CD4-positive, alpha-beta T cell treated with Interleukin-12 subunit alpha and Interleukin-12 subunit beta, for 1 hour (primary cell): ENCODE results near the gene ITIH3.

ENCODE experiments used
- DNase-seq: peaks from one replicate; pipeline ENCODE4 v3.0.0-alpha.2; 2020

The ITIH3 gene

DNA sequence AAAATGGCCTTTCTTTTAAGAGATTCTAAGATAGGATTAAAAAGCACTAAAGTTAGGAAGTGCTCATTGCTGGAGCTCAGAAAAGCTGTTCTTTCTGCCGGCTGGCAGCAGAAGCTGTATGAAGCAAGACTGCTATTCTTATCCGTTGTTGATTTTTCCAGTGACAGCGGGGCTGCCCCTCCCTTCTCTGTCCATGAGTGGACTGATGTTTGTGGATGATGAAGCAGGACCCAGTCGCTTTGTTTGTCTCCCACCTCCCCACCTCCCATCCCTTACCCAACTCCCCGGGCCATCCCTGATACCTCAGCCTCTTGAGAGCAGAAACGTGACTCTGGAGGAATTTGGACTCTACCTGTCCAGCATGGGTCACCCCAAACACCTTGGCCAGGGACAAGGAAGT, 50.6 kb downstream of the ITIH3 start:
- no peak for DNase-seq

DNA sequence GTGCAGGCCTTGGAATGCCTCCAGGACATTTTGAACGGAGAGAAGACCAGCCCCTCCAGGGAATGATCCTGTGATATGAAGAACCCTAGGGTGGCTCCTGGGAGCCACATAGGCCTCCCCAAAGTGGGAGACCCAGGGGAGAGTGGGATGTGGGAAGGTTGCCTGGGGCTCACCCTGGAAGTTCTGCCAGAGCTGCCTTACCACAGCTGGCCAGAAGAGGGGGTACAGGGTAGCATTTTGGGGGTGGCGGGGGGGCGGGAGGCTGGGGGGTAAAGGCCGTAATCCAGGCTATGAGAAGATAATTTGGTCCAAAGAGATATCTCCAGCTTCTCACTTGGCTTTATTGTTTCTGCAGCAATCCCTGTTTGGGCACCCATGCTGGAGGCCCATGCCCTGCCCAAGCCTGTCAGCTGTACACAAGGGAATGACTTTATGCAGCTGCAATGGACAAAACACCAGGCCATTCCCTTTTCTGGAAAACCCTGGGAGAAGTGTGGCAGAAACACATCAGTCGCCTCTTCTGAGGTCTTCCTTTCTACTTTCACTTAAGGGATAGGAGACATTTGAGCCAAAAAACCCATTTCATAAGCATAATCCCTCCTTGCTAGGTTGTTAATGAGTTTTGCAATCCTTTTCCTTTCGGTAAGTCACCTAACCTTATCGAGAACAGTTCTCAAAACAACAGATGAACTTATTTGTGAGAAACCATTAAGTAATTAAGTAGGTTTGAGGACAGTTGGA, 51.3 kb downstream of the ITIH3 start:
- peak; percentile 11 for DNase-seq

DNA sequence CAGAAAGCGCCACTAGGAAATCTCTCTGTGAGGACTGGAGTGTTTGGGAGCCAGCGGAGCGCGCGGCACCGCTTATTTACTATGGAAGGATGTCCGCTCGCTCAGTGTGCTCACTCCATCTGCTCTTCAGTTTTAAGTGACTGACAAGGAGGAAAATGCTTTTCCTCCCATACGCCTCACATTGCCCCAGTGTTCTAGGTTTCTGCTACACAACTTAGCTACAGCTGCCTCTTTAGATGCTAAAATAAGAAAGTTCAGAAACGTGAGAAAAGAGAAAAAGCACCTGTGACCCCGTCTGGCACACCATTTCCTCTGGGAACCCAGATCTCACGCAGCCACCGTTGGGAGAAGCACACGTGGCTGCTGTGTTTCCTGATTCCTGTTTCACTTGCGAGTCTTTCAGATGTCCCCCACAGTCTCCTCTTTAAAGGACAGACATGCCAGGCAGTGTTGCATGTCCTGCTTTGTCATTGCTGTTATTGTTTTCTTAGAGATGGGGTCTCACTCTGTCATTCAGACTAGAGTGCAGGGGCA, 51.9 kb downstream of the ITIH3 start:
- no peak for DNase-seq

- no peak for DNase-seq
Measured at GRCh38 chr3:52847241-52847640, 52.6 kb downstream of the ITIH3 start.

GRCh38 chr3:52847726-52848125, 53.1 kb downstream of the ITIH3 start:
- DNase-seq, result no peak

DNA sequence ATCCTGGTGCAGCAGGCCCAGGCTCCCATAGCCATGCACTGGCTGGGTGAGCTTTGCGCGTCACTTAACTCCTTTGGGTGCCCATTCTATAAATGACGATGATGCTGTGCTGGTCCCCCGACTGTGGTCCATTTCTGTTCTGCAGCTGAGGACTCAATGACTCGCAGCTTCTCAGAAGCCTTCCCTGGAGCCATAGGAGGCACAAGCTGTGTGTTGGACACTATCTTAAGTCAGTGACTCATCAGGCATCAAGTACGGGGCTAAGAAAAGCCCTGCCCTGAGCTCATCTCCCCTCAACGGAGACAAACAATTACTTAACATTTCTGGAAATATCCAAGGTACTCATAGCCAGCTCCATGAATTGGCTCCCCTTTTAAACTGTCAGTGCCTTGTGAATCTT, 54.0 kb downstream of the ITIH3 start:
- DNase-seq, result no peak

- DNase-seq, result no peak
Measured at GRCh38 chr3:52849656-52850055, 55.1 kb downstream of the ITIH3 start.

- DNase-seq, result peak; percentile 41
Measured at GRCh38 chr3:52851348-52851747, 56.8 kb downstream of the ITIH3 start.

DNA sequence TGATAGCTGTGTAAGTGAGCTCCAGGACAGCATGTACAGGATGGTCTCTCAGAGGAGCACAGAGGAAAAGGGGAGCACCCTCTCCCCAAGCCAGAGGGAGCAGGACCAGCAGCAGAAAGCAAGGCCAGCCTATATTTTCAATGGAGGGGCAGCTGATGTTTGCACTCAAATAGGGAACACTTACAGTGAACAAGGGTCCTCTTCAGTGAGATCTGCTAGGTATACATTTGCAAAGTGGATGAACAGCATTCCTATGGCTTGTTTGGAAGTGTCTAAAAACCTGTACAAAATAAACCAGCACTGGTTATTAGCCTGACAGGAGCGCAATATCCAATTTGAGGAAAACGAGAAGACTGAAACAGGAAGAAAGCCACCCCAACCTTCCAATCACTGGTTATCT, 57.8 kb downstream of the ITIH3 start:
- no peak for DNase-seq

GRCh38 chr3:52854013-52854412, 59.4 kb downstream of the ITIH3 start:
- DNase-seq, result no peak

DNA sequence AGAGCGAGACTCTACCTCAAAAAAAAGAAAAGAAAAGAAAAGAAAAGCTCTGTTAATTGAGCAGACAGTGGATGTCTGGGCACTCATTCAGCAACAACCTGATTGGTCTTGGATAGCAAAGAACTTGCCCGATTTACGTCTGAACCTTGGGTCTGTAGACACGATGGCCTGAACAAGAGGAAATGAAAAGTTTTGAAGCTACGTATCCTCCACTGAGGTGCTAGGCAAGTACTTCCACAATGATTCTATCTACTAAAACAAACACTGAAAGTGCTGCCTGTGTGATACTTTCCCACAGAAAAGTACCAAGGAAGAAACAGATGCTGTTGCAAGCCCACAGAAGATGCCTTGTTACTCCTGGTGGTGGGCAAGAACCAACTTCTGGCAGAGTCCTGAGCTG, 62.1 kb downstream of the ITIH3 start:
- DNase-seq, result no peak

GRCh38 chr3:52857133-52857532, 62.5 kb downstream of the ITIH3 start:
- DNase-seq, result no peak

DNA sequence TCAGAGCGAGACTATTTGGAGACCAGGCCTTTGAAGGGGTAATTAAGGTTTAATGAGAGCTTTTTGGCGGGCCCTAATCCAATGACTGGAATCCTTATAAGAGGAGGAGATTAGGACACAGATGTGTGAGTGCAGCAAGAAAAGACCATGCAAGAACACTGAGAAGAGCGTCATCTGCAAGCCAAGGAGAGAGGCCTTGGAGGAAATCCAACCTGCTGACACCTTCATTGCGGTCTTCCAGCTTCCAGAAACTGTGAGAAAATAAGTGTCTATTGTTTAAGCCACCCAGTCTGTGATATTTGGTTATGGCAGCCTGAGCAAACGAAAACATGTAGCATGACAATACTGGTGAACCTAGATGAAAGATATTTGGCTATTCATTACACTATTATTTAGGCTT, 63.3 kb downstream of the ITIH3 start:
- DNase-seq, result no peak
